Measurements from ENCODE around the gene FCRL6. TPM values are rescaled to one million over a fixed set of nuclear protein-coding genes. Genes with fewer than 3 reads are reported as not detected.

The FCRL6 gene
- total and polyA plus RNA-seq, 2 experiments from 2014 or later, result not detected

GRCh38 chr1:159765806-159766205 lies 36.4 kb upstream of the FCRL6 start:
- Histone ChIP-seq H3K4me1 (ENCODE audit: low read depth) (no peaks in the 10 kb centered on the region), H3K9me3 (ENCODE audit: low read depth) (no peaks in the 10 kb centered on the region), H3K27me3 (no peaks in the 10 kb centered on the region), H3K4me3 (no peak overlapping the region), H3K36me3 (no peaks in the 10 kb centered on the region), H3K27ac (no peak overlapping the region)
- TF ChIP-seq CTCF (IDR thresholded peaks at IDR 0.05; ENCODE audit: low read depth, low read length), result no peak
- no peak for DNase-seq (ENCODE audit: low read depth in 1 of 2, low spot score in 1 of 2)

- no peak for TF ChIP-seq CTCF (IDR thresholded peaks at IDR 0.05; ENCODE audit: low read depth, low read length)
- H3K27me3 ChIP-seq, result no peaks in the 10 kb centered on the region
- H3K36me3 ChIP-seq, result no peaks in the 10 kb centered on the region
- no peaks in the 10 kb centered on the region for H3K4me1 ChIP-seq (ENCODE audit: low read depth)
- no peak for DNase-seq (ENCODE audit: low read depth in 1 of 2, low spot score in 1 of 2)
- H3K4me3 ChIP-seq, result no peak overlapping the region
- H3K9me3 ChIP-seq (ENCODE audit: low read depth), result no peaks in the 10 kb centered on the region
- no peak overlapping the region for H3K27ac ChIP-seq
Measured at GRCh38 chr1:159771127-159771895, 30.8 kb upstream of the FCRL6 start.

GRCh38 chr1:159774465-159774864 lies 27.7 kb upstream of the FCRL6 start:
- Histone ChIP-seq H3K27ac (no peak overlapping the region), H3K36me3 (no peaks in the 10 kb centered on the region), H3K4me3 (no peak overlapping the region), H3K27me3 (no peaks in the 10 kb centered on the region), H3K9me3 (ENCODE audit: low read depth) (no peaks in the 10 kb centered on the region), H3K4me1 (ENCODE audit: low read depth) (no peaks in the 10 kb centered on the region)
- no peak for DNase-seq (ENCODE audit: low read depth in 1 of 2, low spot score in 1 of 2)
- no peak for TF ChIP-seq CTCF (IDR thresholded peaks at IDR 0.05; ENCODE audit: low read depth, low read length)

GRCh38 chr1:159775716-159776115 lies 26.4 kb upstream of the FCRL6 start:
- no peaks in the 10 kb centered on the region for H3K27me3 ChIP-seq
- DNase-seq (ENCODE audit: low read depth in 1 of 2, low spot score in 1 of 2), result peak in 1 of 2 donors; percentile 47
- peak; percentile 15 for TF ChIP-seq CTCF (IDR thresholded peaks at IDR 0.05; ENCODE audit: low read depth, low read length)
- no peak overlapping the region for H3K4me3 ChIP-seq
- H3K27ac ChIP-seq, result no peak overlapping the region
- H3K9me3 ChIP-seq (ENCODE audit: low read depth), result no peaks in the 10 kb centered on the region
- no peaks in the 10 kb centered on the region for H3K4me1 ChIP-seq (ENCODE audit: low read depth)
- H3K36me3 ChIP-seq, result no peaks in the 10 kb centered on the region

DNA sequence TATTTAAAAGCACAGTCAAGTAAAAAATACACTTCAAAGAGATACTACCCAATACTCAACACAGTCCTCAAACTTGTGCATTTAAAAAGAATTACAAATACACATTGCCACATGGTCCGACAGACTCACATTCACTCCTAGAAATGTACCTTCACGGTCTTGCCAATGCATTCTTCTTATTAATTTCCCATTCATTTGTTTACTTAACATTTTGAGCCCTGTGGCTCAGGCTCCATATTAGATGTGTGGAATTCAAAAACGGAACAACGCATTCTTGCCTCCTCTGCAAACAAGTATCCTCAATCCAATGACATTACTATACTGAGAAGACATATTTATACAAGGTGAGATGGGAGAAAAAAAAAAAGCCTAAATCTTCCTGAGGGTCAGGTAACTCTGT lies 23.9 kb upstream of the FCRL6 start:
- H3K9me3 ChIP-seq (ENCODE audit: low read depth), result no peaks in the 10 kb centered on the region
- no peak for TF ChIP-seq CTCF (IDR thresholded peaks at IDR 0.05; ENCODE audit: low read depth, low read length)
- DNase-seq (ENCODE audit: low read depth in 1 of 2, low spot score in 1 of 2), result no peak
- H3K36me3 ChIP-seq, result no peaks in the 10 kb centered on the region
- H3K4me3 ChIP-seq, result no peak overlapping the region
- H3K27ac ChIP-seq, result no peak overlapping the region
- no peaks in the 10 kb centered on the region for H3K27me3 ChIP-seq
- H3K4me1 ChIP-seq (ENCODE audit: low read depth), result no peaks in the 10 kb centered on the region
